ENCODE results near the gene TBC1D23. TPM values are rescaled to one million over a fixed set of nuclear protein-coding genes. Genes with fewer than 3 reads are reported as not detected.
"Not testable (repeated sequence)": the region's sequence is repeated elsewhere in the genome, so short reads cannot be mapped to it uniquely, and the experiment has no call there.

TBC1D23 gene
- total and polyA plus RNA-seq, 9 of the 15 experiments (the other 6 are each of a cell fraction or from before 2014, with no cell fraction given), result 23.4 to 85.8 (median 43.7) TPM

DNA sequence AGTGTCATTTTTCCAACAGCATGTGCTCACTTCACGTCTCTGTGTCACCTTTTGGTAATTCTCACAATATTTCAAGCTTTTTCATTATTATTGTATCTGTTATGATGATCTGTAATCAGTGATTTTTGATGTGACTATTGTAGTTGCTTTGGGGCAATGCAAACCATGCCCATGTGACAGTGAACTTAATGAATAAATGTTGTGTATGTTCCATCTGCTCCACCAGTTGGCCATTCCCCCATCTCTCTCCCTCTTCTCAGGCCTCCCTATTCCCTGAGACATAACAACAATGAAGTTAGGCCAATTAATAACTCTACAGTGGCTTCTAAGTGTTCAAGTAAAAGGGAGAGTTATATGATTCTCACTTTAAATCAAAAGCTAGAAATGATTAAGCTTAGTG, 32.5 kb upstream of the TBC1D23 start (continued):
- TF ChIP-seq ZBTB33 (CRISPR knock-in tag; IDR thresholded peaks at IDR 0.05) (no peak), CCAR2 (IDR thresholded peaks at IDR 0.05; ENCODE audit: low read depth, low read length) (no peak), BACH1 (tag; IDR thresholded peaks at IDR 0.05) (no peak), ETV6 (IDR thresholded peaks at IDR 0.05; ENCODE audit: borderline replicate concordance in 1 of 2, low read depth in 2 of 2, low read length in 1 of 2) (no peak), ETV6 (CRISPR knock-in tag; IDR thresholded peaks at IDR 0.05; ENCODE audit: borderline replicate concordance) (no peak), MCM2 (IDR thresholded peaks at IDR 0.05; ENCODE audit: low read depth) (no peak), OTX1 (CRISPR knock-in tag; IDR thresholded peaks at IDR 0.05) (no peak), NR0B1 (IDR thresholded peaks at IDR 0.05; ENCODE audit: partially characterized antibody) (no peak)

DNA sequence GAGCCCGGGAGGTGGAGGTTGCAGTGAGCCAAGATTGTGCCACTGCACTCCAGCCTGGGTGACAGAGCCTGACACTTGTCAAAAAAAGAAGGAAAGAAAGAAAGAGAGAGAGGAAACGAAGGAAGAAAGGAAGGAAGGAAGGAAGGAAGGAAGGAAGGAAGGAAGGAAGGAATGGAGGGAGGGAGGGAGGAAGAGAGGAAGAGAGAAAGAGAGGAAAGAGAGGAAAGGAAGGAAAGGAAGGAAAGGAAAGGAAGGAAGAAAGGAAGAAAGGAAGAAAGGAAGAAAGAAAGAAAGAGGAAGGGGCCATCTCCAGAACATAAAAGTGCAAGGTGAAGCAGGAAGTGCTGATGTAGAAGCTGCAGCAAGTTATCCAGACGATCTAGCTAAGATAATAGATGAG, 31.6 kb upstream of the TBC1D23 start:
- FAIRE-seq; DNase-seq (ENCODE audit: extremely low read depth in 1 of 4, low spot score in 3 of 4); H3K9me1 ChIP-seq (ENCODE audit: control insufficient read depth, insufficient read depth, low read length); CTCF ChIA-PET (ENCODE audit: low intra/inter-chr PET ratio); H3K4me3 ChIP-seq; H3K9me3 ChIP-seq (replicated peaks; ENCODE audit: control insufficient read depth, insufficient read depth, low read depth, low read length); H3K27me3 ChIP-seq (ENCODE audit: control insufficient read depth in 2 of 2, insufficient read depth in 2 of 2, low read length in 2 of 2); POLR2A ChIA-PET; in situ Hi-C loops (cut with MboI); H3K36me3 ChIP-seq (ENCODE audit: control insufficient read depth, insufficient read depth, low read length); intact Hi-C loops (cut with micrococcal nuclease); H4K20me1 ChIP-seq (replicated peaks; ENCODE audit: control insufficient read depth, insufficient read depth, low read length); H3K4me2 ChIP-seq (ENCODE audit: insufficient read depth, low read length); ATAC-seq; H3K27ac ChIP-seq (ENCODE audit: extremely low read depth, low read depth, low read length); BruUV-seq (replicated peaks); H3K79me2 ChIP-seq (ENCODE audit: control insufficient read depth, insufficient read depth, low read length); H3K9ac ChIP-seq (ENCODE audit: insufficient read depth in 1 of 2, low read depth in 2 of 2, low read length in 2 of 2): not testable (repeated sequence)
- Histone ChIP-seq H2AFZ (ENCODE audit: low read depth, low read length) (0 out of 2 replicates have a peak overlapping the region, but pooled peaks have one; percentile 23), H3K4me1 (replicated peaks in 1 of 2; ENCODE audit: control insufficient read depth in 2 of 2, insufficient read depth in 2 of 2, low read length in 2 of 2) (peaks cover 4 to 11% of the 10 kb centered on the region in 2 experiments; a peak in 3 of 5 replicates)
- 45% methylated on average over 2 of the region's 3 CpGs for WGBS (ENCODE audit: insufficient coverage, low coverage, missing lambda C conversion rate)
- TF ChIP-seq, protein P1, sequence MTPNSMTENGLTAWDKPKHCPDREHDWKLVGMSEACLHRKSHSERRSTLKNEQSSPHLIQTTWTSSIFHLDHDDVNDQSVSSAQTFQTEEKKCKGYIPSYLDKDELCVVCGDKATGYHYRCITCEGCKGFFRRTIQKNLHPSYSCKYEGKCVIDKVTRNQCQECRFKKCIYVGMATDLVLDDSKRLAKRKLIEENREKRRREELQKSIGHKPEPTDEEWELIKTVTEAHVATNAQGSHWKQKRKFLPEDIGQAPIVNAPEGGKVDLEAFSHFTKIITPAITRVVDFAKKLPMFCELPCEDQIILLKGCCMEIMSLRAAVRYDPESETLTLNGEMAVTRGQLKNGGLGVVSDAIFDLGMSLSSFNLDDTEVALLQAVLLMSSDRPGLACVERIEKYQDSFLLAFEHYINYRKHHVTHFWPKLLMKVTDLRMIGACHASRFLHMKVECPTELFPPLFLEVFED (CRISPR knock-in tag; conservative IDR thresholded peaks at IDR 0.05), result 0 out of 2 replicates have a peak, but pooled peaks have one; percentile 36
- TF ChIP-seq ZBTB2 (IDR thresholded peaks at IDR 0.05), result 0 out of 2 replicates have a peak, but pooled peaks have one; percentile 41
- TF ChIP-seq, protein P2, sequence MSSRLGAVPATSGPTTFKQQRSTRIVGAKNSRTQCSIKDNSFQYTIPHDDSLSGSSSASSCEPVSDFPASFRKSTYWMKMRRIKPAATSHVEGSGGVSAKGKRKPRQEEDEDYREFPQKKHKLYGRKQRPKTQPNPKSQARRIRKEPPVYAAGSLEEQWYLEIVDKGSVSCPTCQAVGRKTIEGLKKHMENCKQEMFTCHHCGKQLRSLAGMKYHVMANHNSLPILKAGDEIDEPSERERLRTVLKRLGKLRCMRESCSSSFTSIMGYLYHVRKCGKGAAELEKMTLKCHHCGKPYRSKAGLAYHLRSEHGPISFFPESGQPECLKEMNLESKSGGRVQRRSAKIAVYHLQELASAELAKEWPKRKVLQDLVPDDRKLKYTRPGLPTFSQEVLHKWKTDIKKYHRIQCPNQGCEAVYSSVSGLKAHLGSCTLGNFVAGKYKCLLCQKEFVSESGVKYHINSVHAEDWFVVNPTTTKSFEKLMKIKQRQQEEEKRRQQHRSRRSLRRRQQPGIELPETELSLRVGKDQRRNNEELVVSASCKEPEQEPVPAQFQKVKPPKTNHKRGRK (tag; IDR thresholded peaks at IDR 0.05), result peak; percentile 80

Measured in K562 (cell line).